BLaER1 treated with 17β-estradiol and CSF1 and Interleukin-3, amounts not matched to agents 10 nM and 100 nM (cell line): ENCODE results near the gene ANKHD1.

Experiments
- H3K27ac ChIP-seq, 11 experiments: shearing (Covaris generic); formaldehyde crosslinking; 2 replicates each; pipeline ENCODE4 v1.8.1; 2022
- H3K27me3 ChIP-seq, 11 experiments: shearing (Covaris generic); formaldehyde crosslinking; 2 replicates each; pipeline ENCODE4 v1.8.1; 2022
- H3K36me3 ChIP-seq, 11 experiments: shearing (Covaris generic); formaldehyde crosslinking; 2 replicates each; pipeline ENCODE4 v1.8.1; 2022
- H3K4me1 ChIP-seq, 10 experiments: shearing (Covaris generic); formaldehyde crosslinking; 2 replicates each; pipeline ENCODE4 v1.8.1; 2022
- H3K4me2 ChIP-seq, 11 experiments: shearing (Covaris generic); formaldehyde crosslinking; 2 replicates each; pipeline ENCODE4 v1.8.1; 2022
- H3K4me3 ChIP-seq, 10 experiments: shearing (Covaris generic); formaldehyde crosslinking; 2 replicates each; pipeline ENCODE4 v1.8.1; 2022
- H3K9ac ChIP-seq, 11 experiments: shearing (Covaris generic); formaldehyde crosslinking; 2 replicates each; pipeline ENCODE4 v1.8.1; 2022
- H3K9me3 ChIP-seq, 11 experiments: shearing (Covaris generic); formaldehyde crosslinking; replicated peaks in 1 of 11; 2 replicates each; pipeline ENCODE4 v1.8.1; 2022
- H4K20me1 ChIP-seq, 11 experiments: shearing (Covaris generic); formaldehyde crosslinking; 2 replicates each; pipeline ENCODE4 v1.8.1; 2022
- Cebpa-rat ChIP-seq, 11 experiments: shearing (Covaris generic); IDR thresholded peaks; 2 replicates each; pipeline ENCODE4 v1.8.1; 2022

ANKHD1 gene

DNA sequence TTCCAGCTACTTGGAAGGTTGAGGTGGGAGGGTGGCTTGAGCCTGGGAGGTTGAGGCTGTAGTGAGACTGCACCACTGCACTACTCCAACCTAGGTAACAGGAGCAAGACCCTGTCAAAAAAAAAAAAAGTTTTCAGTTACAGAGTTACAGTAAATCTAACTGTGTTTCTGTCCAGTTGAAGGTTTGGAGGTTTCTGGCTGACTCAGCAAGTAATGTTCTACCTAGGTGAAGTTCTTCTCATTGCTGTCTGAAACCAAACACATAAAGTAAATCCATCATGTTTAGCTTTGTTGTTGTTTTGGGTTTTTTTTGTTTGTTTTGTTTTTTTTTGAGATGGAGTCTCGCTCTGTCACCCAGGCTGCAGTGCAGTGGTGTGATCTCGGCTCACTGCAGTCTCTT, 7.9 kb upstream of the ANKHD1 start:
- no peaks in the 10 kb centered on the region for H3K9me3 ChIP-seq
- no peak overlapping the region for H3K9ac ChIP-seq
- no peaks in the 10 kb centered on the region for H4K20me1 ChIP-seq
- no peak overlapping the region for H3K4me2 ChIP-seq
- peaks cover 0 to 19% (median 9%) of the 10 kb centered on the region in 11 experiments; a peak in 7 of 22 replicates for H3K36me3 ChIP-seq
- no peaks in the 10 kb centered on the region for H3K27me3 ChIP-seq
- no peak overlapping the region for H3K27ac ChIP-seq
- TF ChIP-seq Cebpa-rat (IDR thresholded peaks at IDR 0.05), result no peak
- H3K4me1 ChIP-seq, result no peaks in the 10 kb centered on the region; a peak in 1 of 20 replicates
- no peak overlapping the region for H3K4me3 ChIP-seq

DNA sequence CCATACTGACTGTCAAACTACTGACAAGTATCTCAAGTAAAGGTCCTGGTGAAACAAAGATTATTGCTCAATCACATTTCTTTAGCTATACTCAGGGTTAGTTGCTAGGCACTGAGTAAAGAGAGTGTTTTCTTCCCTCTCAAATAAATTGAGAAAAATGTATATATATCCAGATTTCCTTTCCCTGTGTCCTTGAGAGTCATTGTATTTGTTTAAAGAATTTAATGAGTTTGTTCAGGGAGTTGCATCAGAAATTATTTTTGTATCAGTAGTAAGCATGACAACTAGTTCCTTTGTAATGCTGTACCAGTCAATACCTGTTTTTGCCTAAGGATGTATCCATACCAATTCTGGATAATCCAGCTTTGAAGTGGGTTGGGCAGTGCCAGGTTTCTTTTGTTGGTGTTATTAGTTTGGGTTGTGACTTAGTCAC, 3.2 kb upstream of the ANKHD1 start:
- Histone ChIP-seq H3K4me1 (peaks cover 16 to 20% (median 18%) of the 10 kb centered on the region in 10 experiments), H3K4me3 (no peak overlapping the region), H3K27ac (no peak overlapping the region), H3K27me3 (no peaks in the 10 kb centered on the region), H3K36me3 (peaks cover 0 to 8% (median 3%) of the 10 kb centered on the region in 11 experiments; a peak in 10 of 22 replicates), H3K9me3 (no peaks in the 10 kb centered on the region), H3K4me2 (no peak overlapping the region), H3K9ac (no peak overlapping the region), H4K20me1 (peaks cover 11 to 21% (median 16%) of the 10 kb centered on the region in 11 experiments)
- 0 out of 22 replicates have a peak, but pooled peaks of 1 of the 11 experiments have one; percentile 13 for TF ChIP-seq Cebpa-rat (IDR thresholded peaks at IDR 0.05)

DNA sequence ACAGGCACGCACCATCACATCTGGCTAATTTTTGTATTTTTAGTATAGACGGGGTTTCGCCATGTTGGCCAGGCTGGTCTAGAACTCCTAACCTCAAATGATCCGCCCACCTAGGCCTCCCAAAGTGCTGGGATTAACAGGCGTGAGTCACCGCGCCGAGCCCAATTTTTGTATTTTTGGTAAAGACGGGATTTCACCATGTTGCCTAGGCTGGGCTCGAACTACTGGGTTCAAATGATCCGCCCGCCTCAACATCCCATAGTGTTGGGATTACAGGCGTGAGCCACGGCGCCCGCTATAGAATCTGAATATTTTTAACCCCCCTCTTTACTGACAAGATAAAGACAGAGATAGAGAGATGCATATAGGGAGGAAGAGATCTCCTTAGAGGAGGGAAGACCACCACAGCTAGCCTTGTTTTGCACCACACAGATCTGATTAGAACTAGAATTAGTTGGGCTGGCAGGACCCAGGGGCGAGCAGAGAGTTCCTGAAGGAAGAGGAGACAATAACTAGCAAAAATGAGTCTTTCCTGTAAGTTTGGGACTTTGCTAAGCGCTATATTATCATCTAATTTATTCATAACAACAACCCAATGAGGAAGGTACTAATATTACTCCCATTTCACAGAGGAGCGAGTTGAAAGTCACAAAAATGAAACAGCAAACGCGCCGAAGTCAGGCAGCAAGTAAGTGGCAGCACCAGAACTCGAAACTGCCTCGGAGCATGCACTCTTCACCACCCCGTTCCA, 1.5 kb upstream of the ANKHD1 start:
- H3K9ac ChIP-seq, result peak overlapping the region; percentile 79 to 97 (median 87)
- no peaks in the 10 kb centered on the region for H3K27me3 ChIP-seq
- no peaks in the 10 kb centered on the region for H3K9me3 ChIP-seq
- H3K4me1 ChIP-seq, result peaks cover 31 to 38% (median 35%) of the 10 kb centered on the region in 10 experiments
- peak overlapping the region; percentile 79 to 93 (median 90) for H3K4me2 ChIP-seq
- peak overlapping the region; percentile 83 to 99 (median 90) for H3K4me3 ChIP-seq
- no peak for TF ChIP-seq Cebpa-rat (IDR thresholded peaks at IDR 0.05)
- H4K20me1 ChIP-seq, result peaks cover 29 to 38% (median 34%) of the 10 kb centered on the region in 11 experiments
- peaks cover 0 to 22% (median 12%) of the 10 kb centered on the region in 11 experiments; a peak in 14 of 22 replicates for H3K36me3 ChIP-seq
- H3K27ac ChIP-seq, result peak overlapping the region; percentile 42 to 93 (median 77); a peak in 21 of 22 replicates

DNA sequence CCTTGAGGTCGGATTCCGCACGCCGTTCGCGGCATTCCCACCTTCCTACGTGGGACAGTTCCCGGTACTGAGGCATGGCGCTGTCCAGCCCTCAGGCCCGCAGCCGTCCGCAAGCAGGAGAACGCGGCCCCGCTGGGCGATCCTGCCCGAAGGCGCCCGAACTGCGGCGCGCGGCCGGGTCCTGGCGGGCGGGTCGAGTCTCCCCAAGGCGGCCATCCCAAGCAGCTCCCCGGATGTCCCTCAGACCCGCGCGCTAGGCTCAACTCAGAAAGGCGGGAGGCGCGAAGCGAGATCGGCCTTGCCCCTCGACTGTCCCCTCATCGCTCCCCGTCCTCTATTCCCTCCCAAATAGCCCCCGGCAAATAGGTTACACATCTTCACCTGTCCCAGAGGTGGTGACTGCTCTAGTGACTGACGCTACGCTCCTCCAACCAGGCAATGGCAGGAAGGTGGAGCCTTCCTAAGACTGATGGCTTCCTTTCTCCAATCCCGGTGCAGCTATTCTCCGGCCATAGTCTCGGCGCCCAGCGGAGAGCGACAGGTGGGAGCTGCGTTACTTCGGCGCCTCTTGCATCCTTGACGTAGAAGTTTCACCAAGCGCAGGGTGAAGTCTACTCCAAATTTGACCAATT, 787 bp upstream of the ANKHD1 start:
- H4K20me1 ChIP-seq, result peaks cover 36 to 45% (median 41%) of the 10 kb centered on the region in 11 experiments
- H3K9me3 ChIP-seq, result no peaks in the 10 kb centered on the region
- peak overlapping the region; percentile 79 to 93 (median 90) for H3K4me2 ChIP-seq
- peaks cover 5 to 29% (median 19%) of the 10 kb centered on the region in 11 experiments; a peak in 20 of 22 replicates for H3K36me3 ChIP-seq
- H3K4me1 ChIP-seq, result peaks cover 31 to 41% (median 37%) of the 10 kb centered on the region in 10 experiments
- peak overlapping the region; percentile 42 to 93 (median 77); a peak in 21 of 22 replicates for H3K27ac ChIP-seq
- TF ChIP-seq Cebpa-rat (IDR thresholded peaks at IDR 0.05), result no peak
- peak overlapping the region; percentile 79 to 97 (median 87) for H3K9ac ChIP-seq
- peak overlapping the region; percentile 83 to 99 (median 90) for H3K4me3 ChIP-seq
- no peaks in the 10 kb centered on the region for H3K27me3 ChIP-seq

DNA sequence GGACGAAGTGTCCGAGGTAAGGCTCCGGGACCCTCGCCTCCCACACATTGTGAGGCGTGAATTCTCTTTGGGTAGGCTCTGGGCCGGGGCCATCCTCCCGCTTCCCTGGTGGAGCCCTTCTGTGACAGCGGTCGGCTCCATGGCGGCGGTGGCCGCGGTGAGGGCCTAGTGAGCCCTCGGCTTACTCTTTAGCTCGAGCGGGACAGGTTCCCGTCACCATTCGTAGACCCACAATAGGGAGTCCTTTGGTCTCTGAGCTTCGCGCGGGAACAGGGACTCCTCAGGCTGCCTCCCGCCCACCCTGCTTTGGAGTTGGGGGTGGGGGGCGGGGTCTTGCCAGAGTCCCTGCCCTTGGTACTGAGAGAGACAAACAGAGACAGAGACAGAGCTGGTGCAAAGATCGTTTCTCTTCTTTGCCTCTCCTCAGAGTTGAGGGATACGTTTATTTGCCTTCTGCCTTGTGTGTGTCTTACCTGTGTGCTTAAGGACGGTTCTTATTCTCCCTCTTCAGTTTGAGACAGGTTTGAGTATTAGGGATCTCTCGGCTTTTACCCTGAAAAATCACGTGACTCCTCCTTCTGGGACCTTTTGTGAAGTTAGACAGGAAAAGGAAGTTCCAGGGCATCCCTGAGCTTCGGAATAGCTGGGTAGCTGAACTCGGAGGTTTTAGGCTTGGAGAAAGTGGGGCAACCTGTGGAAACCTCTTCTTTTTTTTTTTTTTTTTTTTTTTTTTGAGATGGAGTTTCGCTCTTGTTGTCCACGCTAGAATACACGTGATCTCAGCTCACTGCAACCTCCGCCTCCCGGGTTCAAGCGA, 833 bp downstream of the ANKHD1 start:
- TF ChIP-seq Cebpa-rat (IDR thresholded peaks at IDR 0.05), result no peak

DNA sequence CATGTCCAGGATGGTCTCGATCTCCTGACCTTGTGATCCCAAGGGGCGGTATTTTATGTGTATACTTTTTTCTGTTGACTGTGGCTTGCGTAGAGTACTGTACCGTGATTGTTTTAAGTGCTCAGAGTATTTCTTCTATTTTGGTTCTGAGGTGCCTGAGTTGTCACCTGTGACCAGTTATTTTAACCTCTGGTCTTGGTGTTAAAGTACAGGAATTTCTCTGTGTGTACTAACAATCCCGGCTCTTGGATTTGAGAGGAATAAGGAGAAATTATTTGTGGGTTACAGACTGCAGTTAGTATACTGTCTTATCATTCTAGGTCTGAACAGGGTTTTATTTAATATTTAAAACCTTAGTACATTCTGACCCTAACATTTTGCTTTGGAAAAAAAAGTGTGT, 2.0 kb downstream of the ANKHD1 start:
- H3K4me1 ChIP-seq, result peaks cover 31 to 47% (median 37%) of the 10 kb centered on the region in 10 experiments
- H3K27me3 ChIP-seq, result no peaks in the 10 kb centered on the region
- no peaks in the 10 kb centered on the region for H3K9me3 ChIP-seq
- peak overlapping the region; percentile 85 to 97 (median 94) for H3K4me2 ChIP-seq
- H3K9ac ChIP-seq, result peak overlapping the region; percentile 92 to 97 (median 95)
- peak overlapping the region; percentile 85 to 99 (median 97) for H3K4me3 ChIP-seq
- H3K27ac ChIP-seq, result peak overlapping the region in 1 of 11 experiments; percentile 94; a peak in 1 of 22 replicates
- TF ChIP-seq Cebpa-rat (IDR thresholded peaks at IDR 0.05), result no peak
- H3K36me3 ChIP-seq, result peaks cover 17 to 57% (median 43%) of the 10 kb centered on the region in 11 experiments
- peaks cover 64 to 73% (median 68%) of the 10 kb centered on the region in 11 experiments for H4K20me1 ChIP-seq

More for the DNA sequence above, 833 bp downstream of the ANKHD1 start:
- Histone ChIP-seq H3K4me3 (peak overlapping the region; percentile 85 to 99 (median 97)), H3K4me1 (peaks cover 31 to 47% (median 37%) of the 10 kb centered on the region in 10 experiments), H3K4me2 (peak overlapping the region; percentile 85 to 97 (median 94)), H3K27ac (peak overlapping the region; percentile 87 to 94 (median 91)), H3K36me3 (peaks cover 16 to 45% (median 33%) of the 10 kb centered on the region in 11 experiments), H4K20me1 (peaks cover 52 to 61% (median 57%) of the 10 kb centered on the region in 11 experiments), H3K9ac (peak overlapping the region; percentile 92 to 97 (median 95)), H3K27me3 (no peaks in the 10 kb centered on the region), H3K9me3 (no peaks in the 10 kb centered on the region)

DNA sequence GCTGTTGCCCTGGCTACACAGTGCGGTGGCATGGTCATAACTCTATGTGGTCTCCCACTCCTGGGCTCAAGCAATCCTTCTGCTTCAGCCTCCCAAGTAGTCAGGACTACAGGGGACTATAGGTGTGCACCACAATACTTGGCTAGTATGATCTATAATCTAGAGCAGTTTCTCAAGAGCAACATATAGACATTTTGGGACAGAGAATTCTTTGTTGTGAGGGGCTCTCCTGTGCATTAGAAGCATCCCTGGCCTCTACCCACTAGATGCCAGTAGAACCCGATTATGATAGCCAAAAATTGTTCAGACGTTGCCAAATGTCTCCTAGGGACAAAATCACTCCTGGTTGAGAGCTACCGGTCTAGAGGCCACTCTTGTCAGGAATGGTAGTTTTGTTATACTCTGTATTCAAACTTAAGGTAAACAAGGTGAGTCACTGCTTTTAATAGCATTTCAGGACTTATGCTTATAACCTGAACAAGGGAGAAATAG, 7.2 kb downstream of the ANKHD1 start:
- Histone ChIP-seq H3K4me2 (no peak overlapping the region), H3K36me3 (peaks cover 28 to 95% (median 68%) of the 10 kb centered on the region in 11 experiments), H4K20me1 (peaks cover 86 to 100% (median 100%) of the 10 kb centered on the region in 11 experiments), H3K9me3 (0 out of 22 replicates have a peak, but pooled peaks cover 0 to under 1% (median 0%) of the 10 kb centered on the region in 11 experiments), H3K4me1 (peaks cover 10 to 39% (median 14%) of the 10 kb centered on the region in 10 experiments; a peak in 19 of 20 replicates), H3K4me3 (no peak overlapping the region), H3K27ac (no peak overlapping the region), H3K9ac (peak overlapping the region in 1 of 11 experiments; percentile 35; a peak in 1 of 22 replicates), H3K27me3 (no peaks in the 10 kb centered on the region)
- no peak for TF ChIP-seq Cebpa-rat (IDR thresholded peaks at IDR 0.05)

DNA sequence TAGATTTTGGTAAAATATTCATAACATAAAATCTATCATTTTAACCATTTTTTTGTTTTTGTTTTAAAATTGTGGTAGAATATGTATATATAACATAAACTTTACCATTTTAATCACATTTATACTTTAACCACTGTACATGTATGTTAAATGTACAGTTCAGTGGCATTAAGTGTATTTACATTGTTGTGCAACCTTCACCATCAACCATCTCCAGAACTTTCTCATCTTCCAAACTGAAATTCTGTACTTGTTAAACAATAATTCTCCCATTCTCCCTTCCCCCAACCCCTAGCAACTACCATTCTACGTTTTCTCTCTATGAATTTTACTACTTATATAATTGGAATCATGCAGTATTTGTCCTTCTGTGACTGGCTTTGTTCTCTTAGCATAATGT, 11.6 kb downstream of the ANKHD1 start:
- Histone ChIP-seq H4K20me1 (peaks cover 60 to 100% (median 94%) of the 10 kb centered on the region in 11 experiments), H3K27me3 (no peaks in the 10 kb centered on the region), H3K27ac (no peak overlapping the region), H3K36me3 (peaks cover 23 to 93% (median 67%) of the 10 kb centered on the region in 11 experiments), H3K4me1 (peaks cover 0 to 24% (median 0%) of the 10 kb centered on the region in 10 experiments; a peak in 4 of 20 replicates), H3K9ac (no peak overlapping the region), H3K4me3 (no peak overlapping the region), H3K4me2 (no peak overlapping the region), H3K9me3 (peaks cover 0 to 21% (median 5%) of the 10 kb centered on the region in 11 experiments; a peak in 10 of 22 replicates)
- TF ChIP-seq Cebpa-rat (IDR thresholded peaks at IDR 0.05), result no peak
